Ammon's horn (tissue), 1 donor: ENCODE measurements around the gene SPATA2.

Source experiments
- DNase-seq: peaks from one replicate; pipeline ENCODE4 v3.0.0-alpha.2; 2016; ENCODE audit warnings: low spot score

Gene SPATA2

GRCh38 chr20:49856904-49857303 is 58.4 kb downstream of the SPATA2 start:
- DNase-seq = no peak

GRCh38 chr20:49854190-49854875 is 61.0 kb downstream of the SPATA2 start:
- DNase-seq = no peak

- DNase-seq = peak; percentile 49
Measured at GRCh38 chr20:49853640-49854039, 61.7 kb downstream of the SPATA2 start.
